GM13976 (cell line): Measurements from ENCODE around the gene SLC26A8.
"Not testable (repeated sequence)": the region's sequence is repeated elsewhere in the genome, so short reads cannot be mapped to it uniquely, and the experiment has no call there.

ENCODE experiments used
- DNase-seq: peaks from one replicate; pipeline ENCODE4 v3.0.0; 2012; ENCODE audit warnings: low spot score
- CTCF ChIP-seq: IDR thresholded peaks from 2 replicates; pipeline ENCODE4 v1.5.1; 2012; ENCODE audit warnings: borderline replicate concordance, mild to moderate bottlenecking; ENCODE audit not compliant: insufficient read depth; ENCODE audit errors: extremely low read depth, missing control alignments, control extremely low read depth
- in situ Hi-C: fragments of 300-500 bp; cut with MboI; formaldehyde crosslinking; loops from one replicate; pipeline ENCODE4 v1.12.0; 2022; ENCODE audit warnings: low sequenced_read_pairs, mixed read lengths, inconsistent platforms; ENCODE audit not compliant: unreplicated experiment

The SLC26A8 gene

GRCh38 chr6:35911871-35912653, 112.4 kb downstream of the SLC26A8 start:
- no peak for TF ChIP-seq CTCF
- no peak for DNase-seq
- in situ Hi-C loops = no loop called here

GRCh38 chr6:35909571-35909970, 114.9 kb downstream of the SLC26A8 start:
- DNase-seq, in situ Hi-C loops: not testable (repeated sequence)

GRCh38 chr6:35908753-35909401, 115.6 kb downstream of the SLC26A8 start:
- in situ Hi-C loops, DNase-seq: not testable (repeated sequence)

- in situ Hi-C loops = no loop called here
- no peak for DNase-seq
- TF ChIP-seq CTCF = no peak
Measured at GRCh38 chr6:35907750-35908149, 116.7 kb downstream of the SLC26A8 start.

GRCh38 chr6:35906499-35906846, 118.0 kb downstream of the SLC26A8 start:
- TF ChIP-seq CTCF = no peak
- DNase-seq = no peak
- in situ Hi-C loops = no loop called here

- TF ChIP-seq CTCF = no peak
- in situ Hi-C loops = no loop called here
- no peak for DNase-seq
Measured at GRCh38 chr6:35905841-35906498, 118.5 kb downstream of the SLC26A8 start.

- no peak for DNase-seq
- in situ Hi-C loops = no loop called here
- no peak for TF ChIP-seq CTCF
Measured at GRCh38 chr6:35905141-35905785, 119.2 kb downstream of the SLC26A8 start.
